Bronchial epithelial cell (primary cell): ENCODE results near the gene SIRT7. TPM values are rescaled to one million over a fixed set of nuclear protein-coding genes. Genes with fewer than 3 reads are reported as not detected.

Experiments
- DNase-seq: peaks from one replicate; pipeline ENCODE4 v3.0.0-alpha.2; 2010; ENCODE audit warnings: low read depth
- FAIRE-seq: peaks from 2 replicates; lab custom pipeline; 2011; peaks lifted over from hg19 to GRCh38; lab: Jason Lieb, UNC
- H3K27me3 ChIP-seq: 2 replicates; pipeline ENCODE4 v1.5.1; 2011; ENCODE audit warnings: low read length; ENCODE audit not compliant: control insufficient read depth, insufficient read depth
- H3K36me3 ChIP-seq: 2 replicates; pipeline ENCODE4 v1.5.1; 2011; ENCODE audit warnings: low read length; ENCODE audit not compliant: control insufficient read depth, insufficient read depth
- H3K4me3 ChIP-seq: 2 replicates; pipeline ENCODE4 v1.5.1; 2011; ENCODE audit warnings: mild to moderate bottlenecking, low read depth, low read length, control low read depth
- total RNA-seq: library from RNA; depleted of rRNA; stranded (reverse); fragments of >200 nt; gene quantifications from 2 replicates; pipeline ENCODE4 v1.2.1, GENCODE V29; 2014
- TF ChIP-seq, protein P1 (sequence below): IDR thresholded peaks from 2 replicates; pipeline ENCODE4 v1.5.1; 2011; ENCODE audit warnings: mild to moderate bottlenecking, moderate library complexity, low read length, control low read depth, inconsistent platforms; ENCODE audit not compliant: insufficient read depth, severe bottlenecking

Gene SIRT7
- total RNA-seq, 1 donor from 2014 or later = 48.4 TPM

DNA sequence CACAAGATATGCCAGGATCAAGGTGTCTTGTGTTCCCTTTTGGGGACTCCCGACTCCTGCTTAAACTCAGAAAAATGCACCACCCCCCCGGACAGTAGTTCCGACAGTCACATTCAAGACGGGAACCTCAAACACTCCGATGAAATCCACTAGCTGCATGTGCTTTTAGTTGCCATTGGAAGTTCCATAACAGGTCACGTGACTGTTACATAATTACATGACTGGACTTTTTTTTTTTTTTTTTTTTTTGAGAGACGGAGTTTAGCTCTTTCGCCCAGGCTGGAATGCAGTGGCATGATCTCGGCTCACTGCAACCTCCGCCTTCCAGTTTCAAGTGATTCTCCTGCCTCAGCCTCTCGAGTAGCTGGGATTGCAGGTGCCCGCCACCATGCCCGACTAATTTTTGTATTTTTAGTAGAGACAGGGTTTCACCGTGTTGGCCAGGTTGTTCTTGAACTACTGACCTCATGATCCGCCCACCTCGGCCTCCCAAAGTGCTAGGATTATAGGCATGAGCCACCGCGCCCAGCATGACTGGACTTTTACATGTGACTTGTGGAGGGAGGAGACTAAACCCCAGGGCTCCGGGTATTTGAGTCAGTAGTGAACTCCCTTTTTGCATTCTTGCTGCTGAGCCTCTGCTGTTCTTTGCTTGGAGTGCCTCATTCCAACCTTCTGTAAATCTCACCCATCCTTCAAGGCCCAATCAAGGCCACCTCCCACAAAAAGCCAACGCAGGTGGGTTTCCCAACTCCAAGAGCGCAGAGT is 1.6 kb downstream of the SIRT7 start:
- Histone ChIP-seq H3K36me3 (peaks cover 45% of the 10 kb centered on the region), H3K4me3 (peak overlapping the region; percentile 46), H3K27me3 (no peaks in the 10 kb centered on the region)
- TF ChIP-seq, protein P1, sequence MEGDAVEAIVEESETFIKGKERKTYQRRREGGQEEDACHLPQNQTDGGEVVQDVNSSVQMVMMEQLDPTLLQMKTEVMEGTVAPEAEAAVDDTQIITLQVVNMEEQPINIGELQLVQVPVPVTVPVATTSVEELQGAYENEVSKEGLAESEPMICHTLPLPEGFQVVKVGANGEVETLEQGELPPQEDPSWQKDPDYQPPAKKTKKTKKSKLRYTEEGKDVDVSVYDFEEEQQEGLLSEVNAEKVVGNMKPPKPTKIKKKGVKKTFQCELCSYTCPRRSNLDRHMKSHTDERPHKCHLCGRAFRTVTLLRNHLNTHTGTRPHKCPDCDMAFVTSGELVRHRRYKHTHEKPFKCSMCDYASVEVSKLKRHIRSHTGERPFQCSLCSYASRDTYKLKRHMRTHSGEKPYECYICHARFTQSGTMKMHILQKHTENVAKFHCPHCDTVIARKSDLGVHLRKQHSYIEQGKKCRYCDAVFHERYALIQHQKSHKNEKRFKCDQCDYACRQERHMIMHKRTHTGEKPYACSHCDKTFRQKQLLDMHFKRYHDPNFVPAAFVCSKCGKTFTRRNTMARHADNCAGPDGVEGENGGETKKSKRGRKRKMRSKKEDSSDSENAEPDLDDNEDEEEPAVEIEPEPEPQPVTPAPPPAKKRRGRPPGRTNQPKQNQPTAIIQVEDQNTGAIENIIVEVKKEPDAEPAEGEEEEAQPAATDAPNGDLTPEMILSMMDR = no peak
- DNase-seq (peak; percentile 84), FAIRE-seq (no peak)

- H3K4me3 ChIP-seq = no peak overlapping the region
- H3K36me3 ChIP-seq = peaks cover 39% of the 10 kb centered on the region
- DNase-seq (no peak), FAIRE-seq (no peak)
- no peaks in the 10 kb centered on the region for H3K27me3 ChIP-seq
- TF ChIP-seq, protein P1 = no peak
These were observed 2.6 kb downstream of the SIRT7 start for GRCh38 chr17:81915331-81915730.

DNA sequence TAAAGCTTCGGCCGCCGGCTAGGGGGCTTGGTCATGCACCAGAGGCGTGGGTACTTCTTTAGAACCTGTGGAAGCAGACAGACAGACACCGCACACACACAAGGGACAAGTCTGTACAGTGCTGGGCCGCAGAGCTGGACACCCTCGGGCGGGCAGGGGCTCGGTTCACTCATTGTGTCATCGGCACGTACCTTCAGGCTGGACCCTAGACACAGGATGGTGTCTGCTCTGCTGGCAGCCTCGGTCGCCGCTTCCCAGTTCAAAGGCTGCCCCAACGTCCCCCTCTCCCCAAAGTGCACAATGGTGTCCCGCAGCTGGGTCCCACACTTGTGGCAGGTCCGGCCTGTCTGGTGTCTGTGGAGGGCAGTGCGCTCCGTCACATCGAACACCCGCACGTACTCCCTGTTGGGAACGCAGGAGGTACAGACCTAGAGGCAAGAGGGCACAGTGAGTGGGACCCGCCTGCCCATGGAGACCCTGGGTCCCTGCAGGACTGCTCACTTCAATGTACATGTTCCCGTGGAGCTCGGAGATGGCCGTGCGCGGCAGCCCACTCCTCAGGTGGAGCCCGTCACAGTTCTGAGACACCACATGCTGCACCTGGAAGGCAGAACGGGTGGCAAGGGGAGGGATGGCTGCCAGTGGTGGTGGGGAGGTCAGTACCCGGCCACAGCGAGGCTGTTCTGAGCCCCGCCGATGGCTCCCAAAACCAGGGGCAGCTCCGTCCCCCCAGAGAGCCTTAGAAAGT is 3.7 kb downstream of the SIRT7 start:
- FAIRE-seq = no peak
- no peaks in the 10 kb centered on the region for H3K27me3 ChIP-seq
- DNase-seq = no peak
- H3K4me3 ChIP-seq = no peak overlapping the region
- peaks cover 38% of the 10 kb centered on the region for H3K36me3 ChIP-seq
- TF ChIP-seq, protein P1 = no peak

- H3K27me3 ChIP-seq = no peaks in the 10 kb centered on the region
- no peak for FAIRE-seq
- H3K4me3 ChIP-seq = no peak overlapping the region
- DNase-seq = no peak
- peaks cover 45% of the 10 kb centered on the region for H3K36me3 ChIP-seq
- TF ChIP-seq, protein P1 = no peak
These were observed 4.4 kb downstream of the SIRT7 start for GRCh38 chr17:81913394-81914102.

DNA sequence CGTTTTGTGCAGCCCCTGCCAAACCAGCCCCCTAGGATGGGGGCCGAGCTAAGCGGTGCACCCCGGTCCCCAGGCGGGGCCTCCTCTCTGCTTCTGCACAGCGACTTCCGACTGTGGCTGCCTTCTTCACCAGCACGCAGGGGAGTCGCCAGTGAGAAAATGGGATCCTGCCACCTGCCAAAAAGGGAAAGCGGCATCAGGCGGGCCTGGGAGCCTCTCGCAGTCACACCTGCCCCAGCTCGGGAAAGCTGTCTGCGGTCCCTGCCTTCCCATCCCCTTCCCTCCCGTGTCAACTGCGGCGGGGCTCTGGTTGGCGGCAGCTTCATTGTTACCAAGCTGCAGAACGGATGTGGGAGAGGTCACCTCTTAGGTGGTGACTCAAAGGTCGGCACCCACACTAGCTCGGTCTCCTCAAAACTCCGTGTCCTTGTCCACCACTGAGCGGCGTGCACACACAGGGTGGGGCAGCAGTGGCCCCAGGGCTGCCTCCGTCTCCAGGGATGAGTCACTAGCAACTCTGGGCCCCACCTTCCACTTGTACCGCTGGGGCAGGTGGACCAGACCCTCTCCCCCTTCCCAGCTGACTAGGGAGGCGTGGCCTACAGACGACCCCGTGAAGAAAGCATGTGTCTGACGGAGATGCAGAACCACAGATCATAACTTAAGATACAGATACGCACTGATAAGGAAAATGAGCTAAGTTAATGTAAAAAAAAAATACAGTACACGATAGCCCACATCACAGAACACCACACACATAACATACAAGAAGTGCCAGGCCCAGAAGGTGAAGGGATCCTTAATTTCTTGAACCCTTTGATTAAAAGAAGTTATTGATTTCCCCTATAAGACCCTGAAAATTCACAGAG is 5.3 kb downstream of the SIRT7 start:
- Histone ChIP-seq H3K27me3 (no peaks in the 10 kb centered on the region), H3K4me3 (no peak overlapping the region), H3K36me3 (peaks cover 51% of the 10 kb centered on the region)
- TF ChIP-seq, protein P1 = no peak
- DNase-seq (peak; percentile 48), FAIRE-seq (no peak)
